Activated T-cell treated with anti-CD3 and anti-CD28 coated beads for 48 hours (primary cell): ENCODE results near the gene KCNA3.

Source experiments
- DNase-seq: peaks from one replicate; pipeline ENCODE4 v3.0.0-alpha.2; 2020; ENCODE audit warnings: low read depth

KCNA3 gene

GRCh38 chr1:110638058-110638457, 36.7 kb downstream of the KCNA3 start:
- no peak for DNase-seq

GRCh38 chr1:110637475-110637874, 37.3 kb downstream of the KCNA3 start:
- no peak for DNase-seq

GRCh38 chr1:110636149-110636935, 38.4 kb downstream of the KCNA3 start:
- no peak for DNase-seq

GRCh38 chr1:110635434-110635833, 39.3 kb downstream of the KCNA3 start:
- DNase-seq: no peak

- peak; percentile 73 for DNase-seq
Measured at GRCh38 chr1:110634455-110635311, 40.1 kb downstream of the KCNA3 start.

GRCh38 chr1:110634086-110634454, 40.7 kb downstream of the KCNA3 start:
- no peak for DNase-seq

- DNase-seq: no peak
Measured at GRCh38 chr1:110633646-110634030, 41.1 kb downstream of the KCNA3 start.

- DNase-seq: no peak
Measured at GRCh38 chr1:110631836-110632620, 42.7 kb downstream of the KCNA3 start.

- peak; percentile 76 for DNase-seq
Measured at GRCh38 chr1:110630839-110631663, 43.7 kb downstream of the KCNA3 start.

GRCh38 chr1:110628323-110629105, 46.2 kb downstream of the KCNA3 start:
- DNase-seq: no peak

- DNase-seq: no peak
Measured at GRCh38 chr1:110627764-110628163, 47.0 kb downstream of the KCNA3 start.

- no peak for DNase-seq
Measured at GRCh38 chr1:110626889-110627288, 47.9 kb downstream of the KCNA3 start.
